VCaP (cell line): Measurements from ENCODE around the gene RCSD1.
"Not testable (repeated sequence)": the region's sequence is repeated elsewhere in the genome, so short reads cannot be mapped to it uniquely, and the experiment has no call there.

Experiments used
- H3K27ac ChIP-seq: fragments of 450-650 bp; 2 replicates; pipeline ENCODE4 v1.5.1; 2017
- TF ChIP-seq, protein P1 (sequence below): fragments of 450-650 bp; conservative IDR thresholded peaks from 2 replicates; pipeline ENCODE4 v1.5.1; 2017; ENCODE audit warnings: mild to moderate bottlenecking, moderate library complexity

Gene RCSD1

DNA sequence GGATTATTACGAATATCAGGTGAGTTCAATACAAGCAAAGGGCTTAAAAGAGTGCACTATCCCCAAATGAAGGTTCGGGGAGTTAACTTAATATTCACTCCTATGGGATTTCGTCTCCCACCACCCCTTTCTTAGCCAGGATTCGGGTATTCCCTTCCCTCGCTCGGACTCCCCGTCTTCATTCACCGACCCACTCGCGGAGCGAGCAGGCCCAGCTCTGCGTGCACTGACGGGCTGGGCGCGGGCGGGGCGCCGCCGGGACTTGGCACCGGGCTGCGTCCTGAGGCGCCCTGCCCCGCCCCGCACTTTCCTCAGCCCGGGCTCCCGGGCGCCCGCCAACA is 84.0 kb downstream of the RCSD1 start:
- TF ChIP-seq, protein P1, sequence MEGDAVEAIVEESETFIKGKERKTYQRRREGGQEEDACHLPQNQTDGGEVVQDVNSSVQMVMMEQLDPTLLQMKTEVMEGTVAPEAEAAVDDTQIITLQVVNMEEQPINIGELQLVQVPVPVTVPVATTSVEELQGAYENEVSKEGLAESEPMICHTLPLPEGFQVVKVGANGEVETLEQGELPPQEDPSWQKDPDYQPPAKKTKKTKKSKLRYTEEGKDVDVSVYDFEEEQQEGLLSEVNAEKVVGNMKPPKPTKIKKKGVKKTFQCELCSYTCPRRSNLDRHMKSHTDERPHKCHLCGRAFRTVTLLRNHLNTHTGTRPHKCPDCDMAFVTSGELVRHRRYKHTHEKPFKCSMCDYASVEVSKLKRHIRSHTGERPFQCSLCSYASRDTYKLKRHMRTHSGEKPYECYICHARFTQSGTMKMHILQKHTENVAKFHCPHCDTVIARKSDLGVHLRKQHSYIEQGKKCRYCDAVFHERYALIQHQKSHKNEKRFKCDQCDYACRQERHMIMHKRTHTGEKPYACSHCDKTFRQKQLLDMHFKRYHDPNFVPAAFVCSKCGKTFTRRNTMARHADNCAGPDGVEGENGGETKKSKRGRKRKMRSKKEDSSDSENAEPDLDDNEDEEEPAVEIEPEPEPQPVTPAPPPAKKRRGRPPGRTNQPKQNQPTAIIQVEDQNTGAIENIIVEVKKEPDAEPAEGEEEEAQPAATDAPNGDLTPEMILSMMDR = no peak
- peak overlapping the region; percentile 89 for H3K27ac ChIP-seq

DNA sequence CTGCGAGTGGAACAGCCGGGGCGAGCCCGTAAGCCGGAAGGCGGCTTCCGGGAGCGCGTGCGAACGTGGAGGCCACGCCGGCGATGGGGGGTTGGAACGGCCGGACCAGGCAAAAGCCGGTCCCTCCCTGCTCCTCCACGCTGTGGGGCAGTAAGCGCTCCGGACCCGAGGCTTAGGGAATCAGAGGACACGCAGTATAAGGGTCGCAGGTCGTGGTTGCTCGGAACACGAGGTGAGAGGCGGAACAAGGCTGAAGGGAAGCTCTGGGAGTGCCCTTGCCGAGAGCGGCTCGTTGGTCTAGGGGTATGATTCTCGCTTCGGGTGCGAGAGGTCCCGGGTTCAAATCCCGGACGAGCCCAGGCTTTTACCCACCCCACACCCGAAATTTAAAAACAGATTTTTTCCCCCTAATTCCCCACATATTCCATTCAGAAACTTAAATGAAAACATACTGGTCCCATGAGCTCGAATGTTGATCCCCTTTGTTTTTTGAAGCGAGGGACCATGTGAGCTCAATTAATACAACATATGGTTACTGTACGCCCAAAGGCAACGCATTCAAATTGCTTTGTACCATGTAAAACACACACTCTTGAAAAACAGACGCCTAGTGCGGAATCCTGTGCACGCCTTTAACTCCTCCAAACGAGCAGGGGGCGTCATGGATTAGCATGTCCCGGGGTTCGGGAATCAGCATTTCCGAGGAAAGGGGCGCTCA is 84.6 kb downstream of the RCSD1 start:
- TF ChIP-seq, protein P1 = no peak
- H3K27ac ChIP-seq = peak overlapping the region; percentile 89

GRCh38 chr1:167715157-167715999 is 85.3 kb downstream of the RCSD1 start:
- peak overlapping the region; percentile 89 for H3K27ac ChIP-seq
- TF ChIP-seq, protein P1 = peak; percentile 86

GRCh38 chr1:167716000-167716271 is 85.9 kb downstream of the RCSD1 start:
- peak overlapping the region; percentile 89 for H3K27ac ChIP-seq

GRCh38 chr1:167717351-167717750 is 87.3 kb downstream of the RCSD1 start:
- H3K27ac ChIP-seq = no peak overlapping the region
- TF ChIP-seq, protein P1 = no peak

More at GRCh38 chr1:167716000-167716271, 85.9 kb downstream of the RCSD1 start:
- TF ChIP-seq, protein P1 = no peak

GRCh38 chr1:167718914-167719691 is 89.1 kb downstream of the RCSD1 start:
- no peak overlapping the region for H3K27ac ChIP-seq
- TF ChIP-seq, protein P1 = no peak

DNA sequence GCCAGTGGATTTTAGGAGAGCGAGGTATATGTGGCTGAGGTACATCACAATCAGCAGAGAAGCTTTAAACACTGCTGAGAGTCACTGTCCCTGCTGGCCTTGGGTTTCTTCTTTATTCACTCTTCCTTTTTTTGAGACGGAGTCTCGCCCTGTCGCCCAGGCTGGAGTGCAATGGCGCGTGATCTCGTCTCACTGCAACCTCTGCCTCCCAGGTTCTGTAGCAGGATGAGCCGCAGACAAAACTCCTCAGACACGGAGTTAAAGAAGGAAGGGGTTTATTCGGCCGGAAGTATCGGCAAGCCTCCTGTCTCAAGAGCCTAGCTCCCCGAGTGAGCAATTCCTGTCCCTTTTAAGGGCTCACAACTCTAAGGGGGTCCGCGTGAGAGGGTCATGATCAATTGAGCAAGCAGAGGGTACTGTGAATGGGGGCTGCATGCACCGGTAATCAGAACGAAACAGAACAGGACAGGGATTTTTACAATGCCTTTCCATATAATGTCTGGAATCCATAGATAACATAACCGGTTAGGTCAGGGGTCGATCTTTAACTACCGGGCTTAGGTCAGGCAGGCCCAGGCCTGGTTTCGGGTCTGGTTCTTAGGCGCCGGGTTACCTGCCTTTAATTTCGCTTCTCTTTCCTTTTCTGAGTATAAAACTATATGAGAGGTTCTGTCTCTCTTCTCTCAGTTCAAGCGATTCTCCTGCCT is 89.8 kb downstream of the RCSD1 start:
- not testable (repeated sequence) for H3K27ac ChIP-seq
